Ovary (tissue), 3 donors: ENCODE data around the gene AURKA.

ENCODE experiments used
- EP300 ChIP-seq: sonication (generic); formaldehyde crosslinking; IDR thresholded peaks from one replicate; pipeline ENCODE4 v1.6.1; 2017; ENCODE audit warnings: antibody characterized with exemption
- POLR2A ChIP-seq: fragments of 450-650 bp; IDR thresholded peaks from one replicate; pipeline ENCODE4 v1.6.1; 2017; ENCODE audit warnings: antibody characterized with exemption, mild to moderate bottlenecking, moderate library complexity
- TF ChIP-seq, protein P1 (sequence below), 3 donors: fragments of 450-650 bp in 2 of 3; fragments of 200-600 bp in 1 of 3; IDR thresholded peaks; one replicate each; pipeline versions ENCODE4 v1.5.1 to v1.8.0; 2016 to 2022; ENCODE audit warnings: antibody characterized with exemption in 3 of 3, mild to moderate bottlenecking in 1 of 3
- donor health status: DM: no; HTN: no; CAD: no.

DNA sequence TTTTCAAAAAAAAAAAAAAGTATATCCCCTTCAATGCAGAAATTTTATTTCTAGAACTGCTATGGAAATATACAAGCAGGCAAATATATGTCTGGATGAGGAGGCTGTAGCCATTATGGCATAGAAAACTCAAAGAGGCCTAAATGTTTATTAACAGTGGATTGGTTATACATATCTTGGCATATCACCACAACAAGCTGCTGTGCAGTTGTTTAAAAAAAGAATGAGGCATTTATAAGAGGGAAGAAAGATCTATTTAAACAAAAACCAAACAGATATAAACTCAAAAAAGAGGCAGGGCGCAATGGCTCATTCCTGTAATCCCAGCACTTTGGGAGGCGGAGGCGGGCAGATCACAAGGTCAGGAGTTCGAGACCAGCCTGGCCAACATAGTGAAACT lies 46.3 kb upstream of the AURKA start:
- TF ChIP-seq, protein P1, sequence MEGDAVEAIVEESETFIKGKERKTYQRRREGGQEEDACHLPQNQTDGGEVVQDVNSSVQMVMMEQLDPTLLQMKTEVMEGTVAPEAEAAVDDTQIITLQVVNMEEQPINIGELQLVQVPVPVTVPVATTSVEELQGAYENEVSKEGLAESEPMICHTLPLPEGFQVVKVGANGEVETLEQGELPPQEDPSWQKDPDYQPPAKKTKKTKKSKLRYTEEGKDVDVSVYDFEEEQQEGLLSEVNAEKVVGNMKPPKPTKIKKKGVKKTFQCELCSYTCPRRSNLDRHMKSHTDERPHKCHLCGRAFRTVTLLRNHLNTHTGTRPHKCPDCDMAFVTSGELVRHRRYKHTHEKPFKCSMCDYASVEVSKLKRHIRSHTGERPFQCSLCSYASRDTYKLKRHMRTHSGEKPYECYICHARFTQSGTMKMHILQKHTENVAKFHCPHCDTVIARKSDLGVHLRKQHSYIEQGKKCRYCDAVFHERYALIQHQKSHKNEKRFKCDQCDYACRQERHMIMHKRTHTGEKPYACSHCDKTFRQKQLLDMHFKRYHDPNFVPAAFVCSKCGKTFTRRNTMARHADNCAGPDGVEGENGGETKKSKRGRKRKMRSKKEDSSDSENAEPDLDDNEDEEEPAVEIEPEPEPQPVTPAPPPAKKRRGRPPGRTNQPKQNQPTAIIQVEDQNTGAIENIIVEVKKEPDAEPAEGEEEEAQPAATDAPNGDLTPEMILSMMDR (IDR thresholded peaks at IDR 0.05) = no peak
- TF ChIP-seq EP300 (no peak), POLR2A (no peak)
